NOMO-1 treated with dmso at 0.1 percent for 144 hours (cell line): ENCODE measurements around the gene CAV2.

Experiments
- DNase-seq: peaks from one replicate; lab custom pipeline; 2025; ENCODE audit not compliant: unreplicated experiment; lab: John Stamatoyannopoulos, UW

Gene CAV2

DNA sequence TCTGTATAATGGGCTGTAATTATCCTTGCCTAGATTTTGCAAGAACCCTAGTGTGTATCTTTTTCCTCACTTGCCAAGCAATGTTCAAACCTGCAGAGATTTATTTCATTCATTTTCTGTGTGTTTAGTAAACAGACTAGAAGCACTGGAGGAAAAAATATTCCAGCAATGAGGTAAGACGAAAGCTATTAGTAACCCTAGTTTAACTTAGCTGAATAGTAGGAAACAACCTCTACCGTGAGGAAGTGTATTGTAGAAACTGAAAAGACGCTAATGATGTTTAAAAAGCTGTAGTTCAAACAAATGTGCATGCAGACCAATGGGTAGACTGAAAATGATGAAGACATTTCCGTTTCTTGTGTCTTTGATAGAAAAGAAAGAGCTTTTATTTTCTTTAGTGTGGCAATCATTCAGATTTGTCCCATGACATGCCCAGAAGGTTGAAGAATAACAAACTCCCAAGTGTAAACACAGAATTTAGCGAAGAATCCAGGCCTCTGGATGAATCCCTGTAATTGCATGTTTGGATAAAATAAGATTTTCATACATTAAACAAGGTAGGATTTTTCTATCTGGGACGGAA lies 46.0 kb downstream of the CAV2 start:
- no peak for DNase-seq

DNA sequence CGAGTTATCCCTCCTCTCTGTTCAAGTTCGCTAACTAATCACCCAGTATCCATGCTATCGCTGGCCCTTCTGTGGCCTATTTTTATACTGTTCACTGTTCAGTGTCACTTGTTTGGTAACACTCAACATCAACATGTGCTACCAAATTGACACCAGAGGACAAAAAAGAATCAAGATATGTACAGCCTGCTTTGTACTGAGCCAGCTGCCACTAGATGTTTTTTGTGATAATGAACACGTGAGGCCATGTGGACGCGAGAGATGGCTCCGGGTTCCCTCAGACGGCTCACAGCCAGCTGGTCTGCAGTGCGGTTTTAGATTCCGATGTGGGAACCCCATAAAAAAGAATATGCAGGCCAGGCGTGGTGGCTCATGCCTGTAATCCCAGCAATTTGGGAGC lies 46.5 kb downstream of the CAV2 start:
- DNase-seq, result no peak

DNA sequence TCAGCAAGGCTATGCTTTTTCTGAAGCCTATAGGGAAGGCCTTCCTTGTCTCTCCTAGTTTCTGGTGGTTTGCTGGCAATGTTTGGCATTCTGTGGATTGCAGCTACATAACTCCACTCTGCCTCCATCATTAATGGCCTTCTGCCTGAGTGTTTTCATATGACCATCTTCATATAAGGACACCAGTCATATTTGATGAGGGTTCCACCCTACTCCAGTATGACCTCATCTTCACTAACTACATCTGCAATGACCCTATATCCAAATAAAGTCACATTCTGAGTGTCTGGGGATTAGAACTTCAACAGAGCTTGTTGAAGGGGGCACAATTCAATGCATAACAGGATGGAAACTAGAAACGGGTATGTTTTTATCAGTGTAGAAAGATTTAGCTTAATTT lies 47.4 kb downstream of the CAV2 start:
- no peak for DNase-seq

DNA sequence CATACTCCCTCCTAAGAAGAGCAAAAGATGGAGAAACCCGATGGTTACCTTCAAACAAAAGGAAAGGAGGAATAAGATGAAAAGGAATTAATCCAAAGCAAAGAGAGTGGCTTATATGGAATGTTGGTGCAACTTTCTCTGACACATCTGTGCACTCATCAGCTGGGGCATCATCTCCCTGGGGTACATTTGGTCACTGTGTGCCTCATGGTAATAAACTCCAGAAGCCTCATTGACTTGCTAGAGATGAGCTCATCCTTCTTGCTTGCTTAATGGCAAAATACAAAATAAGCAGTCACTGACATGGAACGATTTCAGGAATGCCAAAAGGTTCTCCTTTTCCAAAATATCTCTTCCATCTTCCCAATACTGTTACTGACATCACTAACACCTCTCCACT lies 47.8 kb downstream of the CAV2 start:
- DNase-seq, result no peak

DNA sequence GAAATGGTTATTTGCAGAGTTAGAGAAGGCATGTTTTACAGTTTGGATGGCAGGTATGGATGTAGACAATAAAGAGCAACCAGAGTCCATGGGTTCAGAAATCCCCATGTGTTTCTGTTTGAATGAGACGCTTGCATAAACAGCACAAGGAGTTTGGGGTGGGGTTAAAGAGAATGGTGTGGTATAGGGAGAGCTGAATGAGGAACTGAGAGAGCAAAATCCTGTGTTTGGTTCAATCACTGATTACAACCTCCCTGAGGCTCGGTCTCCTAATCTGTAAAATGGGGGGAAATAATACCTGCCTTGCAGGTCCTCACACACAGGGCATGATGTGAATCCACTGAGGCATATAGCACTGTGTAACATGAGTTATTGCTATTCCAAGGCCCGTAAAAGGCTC lies 49.0 kb downstream of the CAV2 start:
- DNase-seq, result no peak

DNA sequence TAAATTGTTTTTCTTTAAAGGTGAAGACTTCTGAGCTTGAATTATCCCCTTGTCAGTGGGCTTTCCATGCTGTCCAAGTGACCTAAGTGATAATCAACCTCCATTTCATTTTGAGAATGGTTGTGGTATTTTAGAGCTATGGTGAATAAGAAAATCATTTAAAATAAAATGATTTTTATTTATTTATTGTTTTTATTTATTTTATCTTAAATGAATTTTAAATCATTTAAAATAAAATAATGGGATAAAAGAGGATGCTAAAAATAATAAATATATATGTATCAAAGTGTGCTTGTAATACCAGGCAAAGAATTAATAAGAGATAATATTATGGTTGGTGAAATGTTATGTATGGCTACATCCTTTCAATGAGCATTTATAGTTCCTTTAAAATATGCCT lies 49.8 kb downstream of the CAV2 start:
- DNase-seq, result no peak

DNA sequence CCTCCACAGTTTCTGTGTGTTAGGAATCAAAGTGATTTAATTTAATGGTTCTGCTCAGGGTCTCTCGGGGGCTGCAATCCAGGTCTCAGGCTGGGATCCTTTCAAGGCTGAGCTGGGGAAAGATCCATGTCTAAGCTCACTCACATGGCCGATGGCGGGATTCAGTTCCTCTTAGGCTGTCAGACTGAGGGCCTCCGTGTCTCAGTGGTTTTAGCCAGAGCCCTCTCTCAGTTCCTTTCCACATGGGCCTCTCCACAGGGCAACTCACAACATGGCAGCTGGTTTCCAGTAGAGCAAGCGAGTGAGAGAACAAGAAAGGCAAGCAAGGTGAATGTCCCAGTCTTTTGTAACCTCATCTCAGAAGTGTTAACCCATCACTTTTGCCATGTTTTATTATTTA lies 52.2 kb downstream of the CAV2 start:
- no peak for DNase-seq

DNA sequence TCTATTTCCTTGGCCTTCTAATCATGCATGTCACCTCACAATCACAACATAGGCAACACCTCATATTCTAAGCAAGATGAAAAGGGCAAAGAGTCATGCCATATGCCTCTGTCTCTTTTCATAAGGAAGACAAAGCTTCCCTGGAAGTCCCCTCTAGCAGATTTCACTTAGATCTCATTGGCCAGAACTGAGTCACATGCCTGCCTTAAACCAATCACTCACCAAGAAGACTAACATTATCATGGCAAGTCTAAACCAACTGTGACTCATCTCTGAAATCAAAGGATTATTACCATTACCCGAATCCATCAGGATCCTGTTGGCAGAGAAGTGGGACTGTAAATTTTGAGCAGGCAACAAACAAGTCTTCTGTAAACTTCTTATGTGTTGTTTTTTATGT lies 53.1 kb downstream of the CAV2 start:
- DNase-seq, result no peak

DNA sequence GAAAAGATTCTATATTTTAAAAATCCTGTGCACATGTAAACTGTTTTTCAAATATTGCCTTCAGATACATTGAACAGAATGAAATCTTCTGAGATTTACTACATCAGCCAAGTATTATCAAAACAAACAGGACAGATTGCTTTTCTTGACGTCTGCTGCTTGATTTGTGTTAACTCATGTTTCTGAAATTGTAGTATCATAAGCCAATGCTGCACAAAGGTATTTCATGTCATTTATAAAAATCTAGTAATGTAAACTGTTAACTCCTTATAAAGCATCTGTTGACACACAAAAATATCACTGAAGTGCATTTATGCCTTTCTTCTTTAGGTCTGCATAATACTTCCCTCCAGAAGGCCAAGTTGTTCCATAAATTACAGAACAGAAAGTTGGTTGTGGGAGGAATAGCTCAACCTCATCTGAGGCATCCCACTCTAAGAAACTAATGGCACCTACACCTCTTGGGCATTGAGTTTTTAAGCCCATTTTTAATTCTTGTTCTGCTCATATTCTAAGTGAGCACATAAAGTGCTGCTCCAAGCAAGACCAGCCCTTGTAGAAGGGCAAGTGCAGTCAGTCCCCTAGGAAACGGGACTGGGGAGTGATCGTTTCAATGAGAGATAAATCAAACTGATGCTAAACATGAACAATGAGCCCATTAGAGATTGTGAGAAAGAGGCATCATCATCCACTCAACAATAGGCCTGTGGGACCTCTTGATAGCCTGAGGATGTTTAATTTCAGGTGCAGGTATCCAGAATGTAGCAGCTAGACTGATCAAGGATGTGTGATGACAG lies 53.8 kb downstream of the CAV2 start:
- DNase-seq, result no peak

DNA sequence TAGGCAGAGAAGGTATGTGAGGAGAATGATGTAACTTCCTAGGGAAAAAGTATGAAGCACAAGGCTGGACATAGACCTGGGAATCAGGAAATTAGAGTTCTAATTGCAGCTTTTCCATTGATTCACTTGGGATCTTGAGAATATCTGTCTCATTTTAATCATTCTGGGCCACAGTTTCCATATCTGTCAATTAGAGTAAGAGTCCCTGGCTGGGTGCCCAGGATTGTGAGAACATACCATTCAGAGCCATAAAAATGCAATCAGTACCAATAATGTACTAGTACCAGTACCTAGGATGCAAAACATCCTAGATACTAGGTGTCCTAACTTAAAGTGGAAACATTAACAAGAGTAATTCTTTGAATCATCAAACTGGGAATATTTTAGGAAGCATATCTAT lies 54.9 kb downstream of the CAV2 start:
- no peak for DNase-seq

DNA sequence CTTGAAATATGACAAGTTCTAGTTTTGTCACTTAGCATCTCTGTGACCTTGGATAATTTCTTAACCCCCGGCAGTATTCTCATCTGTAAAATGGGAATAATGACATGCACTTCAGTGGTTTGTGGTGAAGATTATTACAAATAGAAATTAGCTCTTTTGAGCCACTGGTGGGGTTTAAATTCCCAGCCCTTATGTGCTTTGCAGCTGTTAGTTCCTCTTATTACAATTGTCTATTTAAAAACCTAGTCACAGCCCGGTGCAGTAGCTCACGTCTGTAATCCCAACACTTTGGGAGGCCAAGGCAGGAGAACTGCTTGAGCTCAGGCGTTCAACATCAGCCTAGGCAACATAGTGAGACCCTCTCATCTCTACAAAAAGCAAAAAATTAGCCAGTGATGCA lies 55.4 kb downstream of the CAV2 start:
- no peak for DNase-seq

DNA sequence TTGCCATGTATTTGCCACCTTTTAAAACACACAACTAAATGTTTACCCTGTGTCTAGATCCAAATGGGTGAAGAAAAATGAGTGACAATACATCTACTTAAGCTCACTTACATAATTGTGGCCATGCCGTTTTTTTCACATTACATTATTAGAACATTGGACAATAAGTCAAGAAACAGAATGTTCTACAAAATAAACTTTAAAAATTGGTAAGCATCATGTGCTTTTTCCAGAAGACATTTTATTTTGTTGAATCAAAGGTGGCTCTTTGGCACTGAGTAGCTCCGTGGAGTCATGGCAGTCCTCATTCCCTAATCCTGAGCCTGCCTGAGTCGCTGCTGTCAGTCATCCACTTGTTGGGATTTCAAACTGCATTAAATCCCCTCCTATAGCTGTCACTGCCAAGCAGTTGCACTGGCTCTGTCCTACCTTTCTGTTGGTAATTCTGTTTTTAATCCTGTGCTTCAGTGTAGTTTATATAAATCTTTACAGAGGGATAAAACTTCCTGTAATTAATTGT lies 57.6 kb downstream of the CAV2 start:
- DNase-seq, result no peak

DNA sequence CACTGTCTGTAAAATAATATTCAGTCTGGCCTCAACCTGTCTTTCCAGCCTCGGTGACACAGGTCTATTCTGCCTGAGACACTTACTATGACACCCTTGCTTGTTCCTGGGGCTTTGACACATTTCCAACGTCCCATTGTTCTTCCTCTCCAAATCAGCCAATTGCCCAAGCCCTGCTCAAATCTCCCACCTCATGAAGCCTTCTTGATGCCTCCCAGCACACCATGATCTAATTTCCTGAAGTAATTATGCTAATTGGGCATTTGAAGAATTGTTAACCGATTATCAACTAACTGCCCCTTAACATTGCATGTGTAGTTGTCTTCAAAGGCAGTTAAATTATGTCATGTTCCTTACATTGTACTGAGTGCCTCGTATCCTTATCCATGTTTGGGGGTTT lies 58.4 kb downstream of the CAV2 start:
- no peak for DNase-seq
